Left kidney (tissue), 2 donors: ENCODE measurements around the gene IMMP2L. TPM values are rescaled to one million over a fixed set of nuclear protein-coding genes. Genes with fewer than 3 reads are reported as not detected.
A peak's percentile ranks its signal among the peaks of the same experiment; 100 is the strongest.

Experiments used
- DNase-seq: peaks from one replicate; pipeline ENCODE4 v3.0.0-alpha.2; 2013
- polyA plus RNA-seq: library from polyadenylated mRNA; unstranded; fragments of 120-200 nt; gene quantifications from one replicate; pipeline ENCODE4 v1.2.1, GENCODE V29; 2013; ENCODE audit not compliant: insufficient read length

IMMP2L gene
- polyA plus RNA-seq, 1 donor = 41.8 TPM

- DNase-seq = no peak
These were observed 701.1 kb downstream of the IMMP2L start for GRCh38 chr7:110861163-110861562.

DNA sequence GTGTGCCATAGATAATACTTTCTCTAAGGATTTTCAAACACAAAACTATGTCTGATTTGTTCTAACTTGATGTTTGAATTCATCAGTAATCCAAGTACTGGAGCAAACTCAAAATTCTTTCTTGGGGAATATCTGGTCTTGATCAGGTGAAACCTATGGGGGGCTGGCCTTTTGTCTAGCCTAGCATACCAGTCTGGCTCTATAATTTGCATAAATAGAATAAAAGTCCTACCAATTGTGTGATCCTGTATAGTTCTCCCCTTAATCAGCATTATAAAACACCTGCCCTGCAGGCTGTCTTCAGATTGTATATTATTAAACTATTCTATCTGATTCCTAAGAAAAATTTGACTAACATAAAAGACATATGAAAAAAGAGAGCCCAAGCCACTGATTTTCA, 705.2 kb downstream of the IMMP2L start:
- DNase-seq = no peak

DNA sequence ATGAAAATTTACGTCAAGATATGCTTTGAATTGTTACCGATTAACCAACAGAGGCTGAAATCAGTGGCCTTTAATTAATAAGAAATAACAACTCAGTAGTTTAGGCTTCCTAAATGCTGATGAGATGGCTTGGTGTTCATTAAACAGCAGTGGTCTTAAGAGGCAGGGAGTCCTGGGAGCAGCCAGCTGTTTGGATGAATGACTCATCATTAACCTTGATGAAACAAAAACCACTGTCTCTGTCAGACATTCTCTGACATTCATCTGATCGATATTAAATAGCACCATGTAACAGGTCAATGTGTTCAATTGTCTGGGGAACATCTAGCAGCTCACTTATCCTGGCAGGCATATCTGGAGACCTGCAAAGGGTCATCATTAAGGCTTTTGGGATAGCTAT, 705.6 kb downstream of the IMMP2L start:
- DNase-seq = no peak

GRCh38 chr7:110854651-110855050, 707.6 kb downstream of the IMMP2L start:
- DNase-seq = no peak

- DNase-seq = no peak
These were observed 708.1 kb downstream of the IMMP2L start for GRCh38 chr7:110854166-110854565.

- DNase-seq = no peak
These were observed 709.0 kb downstream of the IMMP2L start for GRCh38 chr7:110853263-110853662.

DNA sequence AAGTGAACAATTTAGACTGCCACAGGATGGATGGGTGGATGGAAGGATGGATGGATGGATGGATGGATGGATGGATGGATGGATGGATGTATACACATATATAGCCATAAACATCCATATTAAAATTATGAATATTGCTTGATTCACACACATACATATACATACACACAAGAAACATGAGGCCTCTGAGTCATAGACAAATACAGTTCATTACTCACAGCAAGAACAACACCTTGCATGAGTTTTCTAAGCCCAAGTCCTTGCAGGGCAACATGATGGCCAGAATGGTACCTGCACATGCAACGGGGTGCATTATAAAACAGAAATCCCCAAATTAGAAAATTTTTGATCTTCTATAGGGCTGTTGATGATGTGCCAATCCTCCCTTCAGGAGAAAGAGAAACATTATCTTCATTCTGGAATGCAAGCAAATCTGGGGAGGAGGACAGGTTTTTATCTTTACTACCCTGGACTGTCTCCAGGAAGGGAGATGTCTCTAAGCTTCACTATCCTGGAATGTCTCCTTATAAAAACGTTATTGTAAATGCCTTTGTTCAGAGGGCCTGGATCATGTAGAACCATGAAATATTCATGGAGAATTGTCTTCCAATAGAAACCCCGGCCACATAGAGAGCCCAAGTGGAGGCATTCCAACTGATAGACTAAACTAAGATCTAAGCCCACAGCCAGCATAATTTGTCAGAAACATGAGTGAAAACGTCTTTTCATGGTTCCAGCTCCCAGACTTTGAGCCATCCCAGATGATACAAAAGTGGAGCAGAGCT, 709.9 kb downstream of the IMMP2L start:
- DNase-seq = no peak

GRCh38 chr7:110850224-110850623, 712.1 kb downstream of the IMMP2L start:
- no peak for DNase-seq

DNA sequence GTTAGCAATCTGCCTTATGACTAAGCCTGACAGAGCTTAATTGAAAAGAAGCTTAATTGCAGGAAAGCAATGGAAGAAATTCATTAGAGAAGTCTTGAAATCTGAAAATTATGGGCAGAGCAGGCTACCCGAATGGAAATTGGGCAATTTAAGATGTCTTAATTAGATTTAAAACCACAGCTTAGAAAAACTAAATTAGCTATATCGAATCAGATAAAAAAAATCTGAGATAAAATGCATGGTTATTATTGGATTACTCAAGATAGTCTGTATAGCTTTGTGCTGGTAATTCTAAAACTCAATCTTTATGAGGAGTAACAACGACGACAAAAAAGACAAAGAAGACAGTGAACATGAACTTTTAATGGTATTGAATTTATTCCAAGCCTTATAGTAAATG, 719.5 kb downstream of the IMMP2L start:
- DNase-seq = no peak

DNA sequence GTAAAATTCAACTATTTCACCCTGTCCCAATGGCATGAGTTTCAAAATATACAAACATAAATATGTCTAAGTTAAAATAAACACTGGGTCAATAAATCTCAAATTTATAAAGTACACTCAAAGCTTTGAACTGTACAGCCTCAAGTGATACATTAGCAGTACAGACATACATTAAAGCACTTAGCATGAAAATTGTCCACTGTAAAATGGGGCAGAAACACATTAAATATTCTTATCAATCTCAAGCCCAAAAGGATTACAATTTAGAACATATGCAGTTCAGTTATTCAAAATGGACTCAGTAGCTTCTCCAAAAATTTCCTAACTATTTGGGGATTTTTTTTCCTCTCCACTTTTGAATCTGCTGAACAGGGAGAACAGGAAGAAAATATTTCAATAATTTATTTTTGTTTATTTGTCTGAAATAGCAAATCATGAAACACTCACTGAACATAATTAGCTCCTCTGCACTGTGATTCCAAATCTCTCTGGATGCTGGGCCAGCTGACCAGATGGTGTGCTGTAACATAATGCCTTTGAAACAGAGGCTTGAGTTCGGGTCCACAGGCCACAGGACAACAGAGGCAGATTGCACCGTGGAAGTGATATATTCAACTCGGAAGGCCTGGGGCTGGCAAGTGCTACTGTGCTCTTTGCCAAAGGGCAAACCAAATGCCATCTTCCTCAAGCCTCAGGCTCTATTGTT, 720.3 kb downstream of the IMMP2L start:
- no peak for DNase-seq

GRCh38 chr7:110839866-110840265, 722.4 kb downstream of the IMMP2L start:
- peak; percentile 62 for DNase-seq

- no peak for DNase-seq
These were observed 726.4 kb downstream of the IMMP2L start for GRCh38 chr7:110835849-110836248.

GRCh38 chr7:110835218-110835617, 727.1 kb downstream of the IMMP2L start:
- no peak for DNase-seq

DNA sequence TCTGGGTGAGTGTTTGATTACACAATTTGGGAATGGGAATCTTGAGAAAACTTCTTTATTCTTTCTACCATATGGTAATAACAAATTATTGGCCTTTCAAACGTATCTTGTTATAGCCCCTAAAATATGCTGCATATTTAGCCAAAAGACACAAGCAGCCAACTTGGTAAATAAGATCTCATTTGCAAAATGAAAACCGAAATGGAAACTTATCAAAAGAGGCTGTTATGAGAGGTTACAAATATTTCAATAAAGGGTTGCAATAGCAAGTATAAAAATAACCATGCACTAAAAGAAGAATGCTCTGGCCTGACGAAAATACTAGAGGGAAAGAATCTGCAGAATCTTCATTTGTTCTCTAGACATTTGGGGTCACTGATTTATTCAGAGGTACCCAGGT, 730.9 kb downstream of the IMMP2L start:
- DNase-seq = no peak

- no peak for DNase-seq
These were observed 731.5 kb downstream of the IMMP2L start for GRCh38 chr7:110830778-110831177.

- DNase-seq = no peak
These were observed 734.4 kb downstream of the IMMP2L start for GRCh38 chr7:110827936-110828335.

DNA sequence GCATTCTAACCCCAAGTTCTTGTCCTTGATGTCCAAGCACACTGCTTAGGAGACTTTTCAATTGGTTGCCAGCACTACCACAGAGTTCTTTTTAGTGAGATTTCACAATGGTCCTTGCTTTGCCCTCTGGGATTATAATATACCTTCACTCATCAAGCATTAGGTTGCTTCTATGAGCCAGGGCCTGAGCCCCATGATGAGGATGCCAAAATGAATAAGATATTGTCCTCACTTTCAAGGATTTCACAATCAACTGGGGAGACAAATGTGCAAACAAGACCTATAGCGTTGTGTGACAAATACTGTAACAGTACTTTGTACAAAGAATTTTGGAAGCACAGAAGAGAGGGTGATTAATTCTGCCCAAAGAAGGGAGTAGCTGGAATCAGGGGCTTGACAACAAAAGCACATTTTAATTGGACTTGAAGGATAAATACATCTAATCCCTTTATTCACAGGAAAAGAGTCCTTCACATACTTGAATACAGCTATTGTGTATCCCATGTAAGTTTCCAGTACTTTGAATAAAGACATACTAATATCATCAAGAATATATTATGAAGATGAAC, 734.9 kb downstream of the IMMP2L start:
- DNase-seq = no peak

- DNase-seq = no peak
These were observed 748.3 kb downstream of the IMMP2L start for GRCh38 chr7:110813986-110814385.

DNA sequence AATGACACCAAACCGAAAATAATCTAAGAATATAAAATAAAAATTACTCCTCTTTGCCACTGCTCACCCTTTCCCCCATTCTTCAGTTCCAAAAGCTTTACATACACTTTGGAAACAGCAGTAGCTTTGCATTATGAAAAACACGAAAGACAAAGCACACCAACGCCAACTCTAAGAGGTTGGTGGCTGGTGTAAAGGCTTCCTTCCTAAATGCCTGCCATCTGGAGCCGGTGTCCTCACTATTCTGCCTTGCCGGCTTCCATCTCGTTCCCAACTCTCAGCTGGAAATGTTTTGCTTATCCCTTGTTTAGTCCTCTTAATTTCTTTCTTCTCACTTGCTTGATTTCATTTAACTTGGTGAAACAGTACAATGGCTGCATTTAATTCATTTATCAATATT, 752.5 kb downstream of the IMMP2L start:
- no peak for DNase-seq

- DNase-seq = no peak
These were observed 753.9 kb downstream of the IMMP2L start for GRCh38 chr7:110808361-110808760.

DNA sequence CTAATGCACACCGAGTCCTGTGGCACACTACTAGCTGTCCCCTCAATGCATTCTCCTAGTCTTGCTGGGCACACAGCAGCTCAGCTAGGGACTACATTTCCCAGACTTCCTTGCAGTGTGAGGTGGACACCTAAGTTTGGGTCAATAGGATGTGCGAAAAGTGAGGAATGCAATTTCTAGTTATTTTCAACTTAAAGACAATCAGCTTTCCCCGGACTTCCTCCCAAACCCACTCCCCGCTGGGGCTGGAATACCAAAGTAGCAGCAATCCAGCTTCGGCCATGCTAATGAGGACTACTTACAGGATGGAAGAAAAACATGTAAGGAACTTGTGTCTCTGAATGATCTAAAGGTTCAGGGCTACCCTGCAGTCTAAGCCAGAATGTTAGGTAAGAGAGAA, 757.8 kb downstream of the IMMP2L start:
- no peak for DNase-seq

- no peak for DNase-seq
These were observed 758.6 kb downstream of the IMMP2L start for GRCh38 chr7:110803602-110804143.

DNA sequence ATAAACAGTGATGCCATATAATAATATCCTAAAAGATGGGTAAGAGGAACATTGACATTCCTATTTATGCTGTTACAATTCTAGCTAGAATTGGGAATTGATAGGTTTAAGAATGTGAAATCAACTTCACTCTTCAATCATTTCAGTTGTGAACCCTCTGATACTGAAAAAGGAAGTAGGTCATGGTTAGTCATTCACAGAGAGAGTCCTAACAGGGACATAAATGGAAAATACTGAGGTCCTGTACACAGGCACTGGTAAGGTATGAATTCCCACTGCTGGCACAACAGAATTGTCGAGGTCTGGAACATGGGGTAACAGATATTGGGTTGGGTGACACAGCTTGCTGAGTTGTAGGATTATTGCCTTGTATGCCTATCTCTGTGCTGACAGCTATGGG, 760.8 kb downstream of the IMMP2L start:
- no peak for DNase-seq
